K562 (cell line): ENCODE results near the gene OSCAR. TPM values are rescaled to one million over a fixed set of nuclear protein-coding genes. Genes with fewer than 3 reads are reported as not detected.

Experiments
- BCOR ChIP-seq: fragments of 450-650 bp; IDR thresholded peaks from 2 replicates; pipeline ENCODE4 v1.6.1; 2016
- DACH1 ChIP-seq: fragments of 450-650 bp; IDR thresholded peaks from 2 replicates; pipeline ENCODE4 v1.6.1; 2018; ENCODE audit not compliant: partially characterized antibody
- EP400 ChIP-seq: fragments of 450-650 bp; IDR thresholded peaks from 2 replicates; pipeline ENCODE4 v1.6.1; 2017; ENCODE audit warnings: antibody characterized with exemption, mild to moderate bottlenecking, moderate library complexity
- MCM7 ChIP-seq, 2 experiments: fragments of 450-650 bp; IDR thresholded peaks; 2 replicates each; pipeline ENCODE4 v1.6.1; 2016 to 2018
- NCOA1 ChIP-seq: fragments of 450-650 bp; IDR thresholded peaks from 2 replicates; pipeline ENCODE4 v1.6.1; 2016; ENCODE audit warnings: low read depth
- ZNF445 ChIP-seq: fragments of 250-450 bp; sonication (Bioruptor Pico); IDR thresholded peaks from 2 replicates; pipeline ENCODE4 v1.4.0; 2020; ENCODE audit warnings: low read depth, mild to moderate bottlenecking, moderate library complexity
- ZNF57 ChIP-seq: fragments of 450-650 bp; formaldehyde crosslinking; IDR thresholded peaks from 2 replicates; pipeline ENCODE4 v1.4.0; 2020; ENCODE audit warnings: mild to moderate bottlenecking, moderate library complexity
- ZZZ3 ChIP-seq: fragments of 450-650 bp; IDR thresholded peaks from 2 replicates; pipeline ENCODE4 v1.6.1; 2016; ENCODE audit warnings: antibody characterized with exemption, mild to moderate bottlenecking, moderate library complexity
- polyA plus RNA-seq, 8 experiments: library from polyadenylated mRNA; depleted of rRNA in 4 of 8; stranded (reverse) in 5 of 8; unstranded in 3 of 8; fragments of >200 nt; fragmentation: Nextera tagmentation in 2 of 8; fragmentation: Illumina TruSeq in 1 of 8; extraction: Ambion mirVana in 2 of 8; extraction: Trizol in 1 of 8; gene quantifications; 2 replicates each; pipeline versions ENCODE4 v1.2.1 to v1.2.3, GENCODE V29; 2011 to 2014; ENCODE audit warnings: inconsistent platforms in 1 of 8, missing spikeins in 1 of 8
- total RNA-seq, 7 experiments: library from RNA; depleted of rRNA in 6 of 7; stranded (reverse); fragments of >200 nt in 6 of 7; fragmentation: Illumina TruSeq in 2 of 7; extraction: Trizol in 2 of 7; gene quantifications; 2 replicates each; pipeline versions ENCODE4 v1.2.1 to v1.2.3, GENCODE V29; 2011 to 2021; ENCODE audit warnings: low replicate concordance in 1 of 7
- TF ChIP-seq, protein P1 (sequence below), 2 experiments: fragments of 150-350 bp in 1 of 2; IDR thresholded peaks; 2 replicates each; pipeline ENCODE4 v1.6.1; 2012 to 2016; ENCODE audit warnings: low read depth in 2 of 2, low read length in 2 of 2, mild to moderate bottlenecking in 1 of 2, moderate library complexity in 1 of 2
- TF ChIP-seq, protein P2 (sequence below): fragments of 450-650 bp; IDR thresholded peaks from 2 replicates; pipeline ENCODE4 v1.6.1; 2016; ENCODE audit warnings: antibody characterized with exemption
- TF ChIP-seq, protein P3 (sequence below): sonication (generic); formaldehyde crosslinking; IDR thresholded peaks from 2 replicates; pipeline ENCODE4 v1.8.1; 2023; ENCODE audit warnings: mild to moderate bottlenecking, missing genetic modification reagents
- TF ChIP-seq, protein P4 (sequence below): fragments of 250-450 bp; sonication (Bioruptor Pico); IDR thresholded peaks from 2 replicates; pipeline ENCODE4 v1.5.0; 2021
- TF ChIP-seq, protein P5 (sequence below): fragments of 450-650 bp; IDR thresholded peaks from 2 replicates; pipeline ENCODE4 v1.6.1; 2016; ENCODE audit warnings: mild to moderate bottlenecking

The OSCAR gene
- total and polyA plus RNA-seq, 9 of the 15 experiments (the other 6 are each of a cell fraction or from before 2014, with no cell fraction given), result 0.09 to 0.62 (median 0.13) TPM; not detected in 5

DNA sequence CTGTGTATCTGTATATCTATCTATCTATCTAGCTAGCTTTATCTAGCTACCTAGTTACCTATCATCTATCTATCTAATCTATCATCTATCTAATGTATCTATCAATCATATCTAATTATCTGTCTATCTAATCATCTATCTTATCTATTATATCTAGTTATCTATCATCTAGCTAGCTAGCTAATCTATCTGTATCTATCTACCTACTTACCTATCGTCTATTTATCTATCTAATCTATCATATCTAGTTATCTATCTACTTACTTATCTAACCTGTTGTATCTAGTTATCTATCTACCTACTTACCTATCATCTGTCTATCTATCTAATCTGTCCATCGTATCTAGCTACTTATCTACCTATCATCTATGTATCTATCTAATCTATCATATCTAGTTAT is 54.8 kb downstream of the OSCAR start (continued):
- TF ChIP-seq, protein P1, sequence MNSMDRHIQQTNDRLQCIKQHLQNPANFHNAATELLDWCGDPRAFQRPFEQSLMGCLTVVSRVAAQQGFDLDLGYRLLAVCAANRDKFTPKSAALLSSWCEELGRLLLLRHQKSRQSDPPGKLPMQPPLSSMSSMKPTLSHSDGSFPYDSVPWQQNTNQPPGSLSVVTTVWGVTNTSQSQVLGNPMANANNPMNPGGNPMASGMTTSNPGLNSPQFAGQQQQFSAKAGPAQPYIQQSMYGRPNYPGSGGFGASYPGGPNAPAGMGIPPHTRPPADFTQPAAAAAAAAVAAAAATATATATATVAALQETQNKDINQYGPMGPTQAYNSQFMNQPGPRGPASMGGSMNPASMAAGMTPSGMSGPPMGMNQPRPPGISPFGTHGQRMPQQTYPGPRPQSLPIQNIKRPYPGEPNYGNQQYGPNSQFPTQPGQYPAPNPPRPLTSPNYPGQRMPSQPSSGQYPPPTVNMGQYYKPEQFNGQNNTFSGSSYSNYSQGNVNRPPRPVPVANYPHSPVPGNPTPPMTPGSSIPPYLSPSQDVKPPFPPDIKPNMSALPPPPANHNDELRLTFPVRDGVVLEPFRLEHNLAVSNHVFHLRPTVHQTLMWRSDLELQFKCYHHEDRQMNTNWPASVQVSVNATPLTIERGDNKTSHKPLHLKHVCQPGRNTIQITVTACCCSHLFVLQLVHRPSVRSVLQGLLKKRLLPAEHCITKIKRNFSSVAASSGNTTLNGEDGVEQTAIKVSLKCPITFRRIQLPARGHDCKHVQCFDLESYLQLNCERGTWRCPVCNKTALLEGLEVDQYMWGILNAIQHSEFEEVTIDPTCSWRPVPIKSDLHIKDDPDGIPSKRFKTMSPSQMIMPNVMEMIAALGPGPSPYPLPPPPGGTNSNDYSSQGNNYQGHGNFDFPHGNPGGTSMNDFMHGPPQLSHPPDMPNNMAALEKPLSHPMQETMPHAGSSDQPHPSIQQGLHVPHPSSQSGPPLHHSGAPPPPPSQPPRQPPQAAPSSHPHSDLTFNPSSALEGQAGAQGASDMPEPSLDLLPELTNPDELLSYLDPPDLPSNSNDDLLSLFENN (IDR thresholded peaks at IDR 0.05; ENCODE audit: low read depth in 2 of 2, low read length in 2 of 2), result no peak
- TF ChIP-seq, protein P2, sequence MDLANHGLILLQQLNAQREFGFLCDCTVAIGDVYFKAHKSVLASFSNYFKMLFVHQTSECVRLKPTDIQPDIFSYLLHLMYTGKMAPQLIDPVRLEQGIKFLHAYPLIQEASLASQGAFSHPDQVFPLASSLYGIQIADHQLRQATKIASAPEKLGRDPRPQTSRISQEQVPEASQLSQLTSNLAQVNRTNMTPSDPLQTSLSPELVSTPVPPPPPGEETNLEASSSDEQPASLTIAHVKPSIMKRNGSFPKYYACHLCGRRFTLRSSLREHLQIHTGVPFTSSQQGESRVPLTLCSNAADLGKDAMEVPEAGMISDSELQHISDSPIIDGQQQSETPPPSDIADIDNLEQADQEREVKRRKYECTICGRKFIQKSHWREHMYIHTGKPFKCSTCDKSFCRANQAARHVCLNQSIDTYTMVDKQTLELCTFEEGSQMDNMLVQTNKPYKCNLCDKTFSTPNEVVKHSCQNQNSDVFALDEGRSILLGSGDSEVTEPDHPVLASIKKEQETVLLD, result peak; percentile 88
- TF ChIP-seq NCOA1, result no peak
- peak; percentile 24; the same call in 1 of the 2 replicates for TF ChIP-seq EP400
- TF ChIP-seq DACH1, result peak; percentile 96
- TF ChIP-seq, protein P3, sequence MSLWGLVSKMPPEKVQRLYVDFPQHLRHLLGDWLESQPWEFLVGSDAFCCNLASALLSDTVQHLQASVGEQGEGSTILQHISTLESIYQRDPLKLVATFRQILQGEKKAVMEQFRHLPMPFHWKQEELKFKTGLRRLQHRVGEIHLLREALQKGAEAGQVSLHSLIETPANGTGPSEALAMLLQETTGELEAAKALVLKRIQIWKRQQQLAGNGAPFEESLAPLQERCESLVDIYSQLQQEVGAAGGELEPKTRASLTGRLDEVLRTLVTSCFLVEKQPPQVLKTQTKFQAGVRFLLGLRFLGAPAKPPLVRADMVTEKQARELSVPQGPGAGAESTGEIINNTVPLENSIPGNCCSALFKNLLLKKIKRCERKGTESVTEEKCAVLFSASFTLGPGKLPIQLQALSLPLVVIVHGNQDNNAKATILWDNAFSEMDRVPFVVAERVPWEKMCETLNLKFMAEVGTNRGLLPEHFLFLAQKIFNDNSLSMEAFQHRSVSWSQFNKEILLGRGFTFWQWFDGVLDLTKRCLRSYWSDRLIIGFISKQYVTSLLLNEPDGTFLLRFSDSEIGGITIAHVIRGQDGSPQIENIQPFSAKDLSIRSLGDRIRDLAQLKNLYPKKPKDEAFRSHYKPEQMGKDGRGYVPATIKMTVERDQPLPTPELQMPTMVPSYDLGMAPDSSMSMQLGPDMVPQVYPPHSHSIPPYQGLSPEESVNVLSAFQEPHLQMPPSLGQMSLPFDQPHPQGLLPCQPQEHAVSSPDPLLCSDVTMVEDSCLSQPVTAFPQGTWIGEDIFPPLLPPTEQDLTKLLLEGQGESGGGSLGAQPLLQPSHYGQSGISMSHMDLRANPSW (CRISPR knock-in tag), result no peak
- TF ChIP-seq ZZZ3, result 0 out of 2 replicates have a peak, but pooled peaks have one; percentile 18
- TF ChIP-seq ZNF57, result no peak
- no peak for TF ChIP-seq MCM7 (IDR thresholded peaks at IDR 0.05)
- peak; percentile 38; the same call in 1 of the 2 replicates for TF ChIP-seq BCOR
- no peak for TF ChIP-seq ZNF445 (CRISPR knock-in tag)
- TF ChIP-seq, protein P4, sequence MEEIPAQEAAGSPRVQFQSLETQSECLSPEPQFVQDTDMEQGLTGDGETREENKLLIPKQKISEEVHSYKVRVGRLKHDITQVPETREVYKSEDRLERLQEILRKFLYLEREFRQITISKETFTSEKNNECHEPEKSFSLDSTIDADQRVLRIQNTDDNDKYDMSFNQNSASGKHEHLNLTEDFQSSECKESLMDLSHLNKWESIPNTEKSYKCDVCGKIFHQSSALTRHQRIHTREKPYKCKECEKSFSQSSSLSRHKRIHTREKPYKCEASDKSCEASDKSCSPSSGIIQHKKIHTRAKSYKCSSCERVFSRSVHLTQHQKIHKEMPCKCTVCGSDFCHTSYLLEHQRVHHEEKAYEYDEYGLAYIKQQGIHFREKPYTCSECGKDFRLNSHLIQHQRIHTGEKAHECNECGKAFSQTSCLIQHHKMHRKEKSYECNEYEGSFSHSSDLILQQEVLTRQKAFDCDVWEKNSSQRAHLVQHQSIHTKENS (CRISPR knock-in tag), result no peak
- TF ChIP-seq, protein P5, sequence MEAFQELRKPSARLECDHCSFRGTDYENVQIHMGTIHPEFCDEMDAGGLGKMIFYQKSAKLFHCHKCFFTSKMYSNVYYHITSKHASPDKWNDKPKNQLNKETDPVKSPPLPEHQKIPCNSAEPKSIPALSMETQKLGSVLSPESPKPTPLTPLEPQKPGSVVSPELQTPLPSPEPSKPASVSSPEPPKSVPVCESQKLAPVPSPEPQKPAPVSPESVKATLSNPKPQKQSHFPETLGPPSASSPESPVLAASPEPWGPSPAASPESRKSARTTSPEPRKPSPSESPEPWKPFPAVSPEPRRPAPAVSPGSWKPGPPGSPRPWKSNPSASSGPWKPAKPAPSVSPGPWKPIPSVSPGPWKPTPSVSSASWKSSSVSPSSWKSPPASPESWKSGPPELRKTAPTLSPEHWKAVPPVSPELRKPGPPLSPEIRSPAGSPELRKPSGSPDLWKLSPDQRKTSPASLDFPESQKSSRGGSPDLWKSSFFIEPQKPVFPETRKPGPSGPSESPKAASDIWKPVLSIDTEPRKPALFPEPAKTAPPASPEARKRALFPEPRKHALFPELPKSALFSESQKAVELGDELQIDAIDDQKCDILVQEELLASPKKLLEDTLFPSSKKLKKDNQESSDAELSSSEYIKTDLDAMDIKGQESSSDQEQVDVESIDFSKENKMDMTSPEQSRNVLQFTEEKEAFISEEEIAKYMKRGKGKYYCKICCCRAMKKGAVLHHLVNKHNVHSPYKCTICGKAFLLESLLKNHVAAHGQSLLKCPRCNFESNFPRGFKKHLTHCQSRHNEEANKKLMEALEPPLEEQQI, result 0 out of 2 replicates have a peak, but pooled peaks have one; percentile 31
